Measurements from ENCODE around the gene ADAMTSL3. TPM values are rescaled to one million over a fixed set of nuclear protein-coding genes. Genes with fewer than 3 reads are reported as not detected.

The ADAMTSL3 gene
- total RNA-seq, 2 experiments from 2014 or later, result not detected

DNA sequence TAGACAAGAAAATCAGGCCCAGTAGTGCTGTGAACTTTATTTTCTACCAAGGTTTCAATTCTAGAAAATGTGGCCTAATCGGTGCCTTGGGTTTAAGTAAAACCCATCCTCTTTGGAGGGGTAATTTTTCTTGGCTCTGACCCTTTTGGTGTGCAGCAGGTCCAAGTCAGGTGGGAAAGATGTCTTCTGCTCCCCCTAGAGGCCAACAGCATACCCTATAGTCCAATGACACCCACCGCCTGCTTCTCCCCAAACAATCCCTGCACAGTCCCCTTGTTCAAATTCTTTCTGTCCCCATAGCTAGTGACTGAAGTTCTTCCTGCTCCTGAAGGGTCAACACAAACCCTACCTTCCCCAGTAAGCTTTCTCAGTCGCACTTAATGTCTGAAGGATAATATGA, 319.9 kb downstream of the ADAMTSL3 start:
- peaks cover 4% of the 10 kb centered on the region for H3K27me3 Mint-ChIP-seq
- Histone ChIP-seq H3K4me1 (ENCODE audit: insufficient read depth, low read length) (no peaks in the 10 kb centered on the region), H3K9me3 (ENCODE audit: control insufficient read depth in 1 of 2, insufficient read depth in 1 of 2, low read length in 2 of 2) (peaks cover 0 to 9% of the 10 kb centered on the region in 2 experiments), H3K4me3 (ENCODE audit: low read length) (no peak overlapping the region), H3K27ac (ENCODE audit: low read depth in 1 of 2, low read length in 2 of 2) (no peak overlapping the region), H3K27me3 (ENCODE audit: control insufficient read depth in 1 of 2, insufficient read depth in 2 of 2, low read length in 2 of 2) (no peaks in the 10 kb centered on the region), H3K36me3 (ENCODE audit: insufficient read depth, low read length) (no peaks in the 10 kb centered on the region)
- no peak for ATAC-seq (ENCODE audit: poor library complexity)
- DNase-seq, result no peak
- H3K4me1 Mint-ChIP-seq (ENCODE audit: low read depth), result no peaks in the 10 kb centered on the region
- H3K27ac Mint-ChIP-seq, result no peak overlapping the region
- TF ChIP-seq, protein P1, sequence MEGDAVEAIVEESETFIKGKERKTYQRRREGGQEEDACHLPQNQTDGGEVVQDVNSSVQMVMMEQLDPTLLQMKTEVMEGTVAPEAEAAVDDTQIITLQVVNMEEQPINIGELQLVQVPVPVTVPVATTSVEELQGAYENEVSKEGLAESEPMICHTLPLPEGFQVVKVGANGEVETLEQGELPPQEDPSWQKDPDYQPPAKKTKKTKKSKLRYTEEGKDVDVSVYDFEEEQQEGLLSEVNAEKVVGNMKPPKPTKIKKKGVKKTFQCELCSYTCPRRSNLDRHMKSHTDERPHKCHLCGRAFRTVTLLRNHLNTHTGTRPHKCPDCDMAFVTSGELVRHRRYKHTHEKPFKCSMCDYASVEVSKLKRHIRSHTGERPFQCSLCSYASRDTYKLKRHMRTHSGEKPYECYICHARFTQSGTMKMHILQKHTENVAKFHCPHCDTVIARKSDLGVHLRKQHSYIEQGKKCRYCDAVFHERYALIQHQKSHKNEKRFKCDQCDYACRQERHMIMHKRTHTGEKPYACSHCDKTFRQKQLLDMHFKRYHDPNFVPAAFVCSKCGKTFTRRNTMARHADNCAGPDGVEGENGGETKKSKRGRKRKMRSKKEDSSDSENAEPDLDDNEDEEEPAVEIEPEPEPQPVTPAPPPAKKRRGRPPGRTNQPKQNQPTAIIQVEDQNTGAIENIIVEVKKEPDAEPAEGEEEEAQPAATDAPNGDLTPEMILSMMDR (IDR thresholded peaks at IDR 0.05), result no peak
- intact Hi-C loops (cut with DNase I, micrococcal nuclease), result no loop called here
- ChIA-PET CTCF (no interaction called here), POLR2A (no interaction called here)
- no peak overlapping the region for H3K4me3 Mint-ChIP-seq
- peaks cover 4% of the 10 kb centered on the region for H3K9me3 Mint-ChIP-seq
- H3K36me3 Mint-ChIP-seq (ENCODE audit: low read depth), result no peaks in the 10 kb centered on the region

DNA sequence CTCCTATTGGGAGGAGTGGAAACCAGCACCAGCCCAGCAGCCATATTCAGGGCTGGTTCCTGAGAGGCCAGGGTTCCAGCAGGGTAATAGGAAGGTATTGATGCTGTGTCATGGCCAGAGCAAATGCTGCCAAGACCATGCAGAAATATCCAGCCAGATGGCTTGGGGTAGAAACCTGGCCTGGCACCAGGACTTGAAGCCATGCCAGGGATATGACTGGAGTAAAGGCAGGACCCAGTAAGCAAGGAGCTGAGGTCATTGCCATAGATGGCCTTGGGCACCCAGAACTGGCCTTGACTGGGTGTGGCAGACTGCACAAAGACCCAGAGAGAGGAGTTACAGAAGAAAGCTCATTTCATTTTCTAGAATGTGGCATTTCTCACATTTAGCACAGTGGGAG, 324.1 kb downstream of the ADAMTSL3 start:
- POLR2A ChIA-PET, result no interaction called here
- Mint-ChIP-seq H3K9me3 (peaks cover 1% of the 10 kb centered on the region), H3K4me3 (no peak overlapping the region), H3K36me3 (ENCODE audit: low read depth) (no peaks in the 10 kb centered on the region), H3K4me1 (ENCODE audit: low read depth) (no peaks in the 10 kb centered on the region), H3K27ac (no peak overlapping the region), H3K27me3 (no peaks in the 10 kb centered on the region)
- H3K4me3 ChIP-seq (ENCODE audit: low read length), result no peak overlapping the region
- CTCF ChIA-PET, result no interaction called here
- intact Hi-C loops (cut with DNase I, micrococcal nuclease), result no loop called here
- no peaks in the 10 kb centered on the region for H3K36me3 ChIP-seq (ENCODE audit: insufficient read depth, low read length)
- ATAC-seq (ENCODE audit: poor library complexity), result no peak
- H3K27ac ChIP-seq (ENCODE audit: low read depth in 1 of 2, low read length in 2 of 2), result no peak overlapping the region
- peaks cover 0 to 9% of the 10 kb centered on the region in 2 experiments for H3K9me3 ChIP-seq (ENCODE audit: control insufficient read depth in 1 of 2, insufficient read depth in 1 of 2, low read length in 2 of 2)
- H3K27me3 ChIP-seq (ENCODE audit: control insufficient read depth in 1 of 2, insufficient read depth in 2 of 2, low read length in 2 of 2), result no peaks in the 10 kb centered on the region
- TF ChIP-seq, protein P1 (IDR thresholded peaks at IDR 0.05), result no peak
- H3K4me1 ChIP-seq (ENCODE audit: insufficient read depth, low read length), result no peaks in the 10 kb centered on the region
- DNase-seq, result no peak

DNA sequence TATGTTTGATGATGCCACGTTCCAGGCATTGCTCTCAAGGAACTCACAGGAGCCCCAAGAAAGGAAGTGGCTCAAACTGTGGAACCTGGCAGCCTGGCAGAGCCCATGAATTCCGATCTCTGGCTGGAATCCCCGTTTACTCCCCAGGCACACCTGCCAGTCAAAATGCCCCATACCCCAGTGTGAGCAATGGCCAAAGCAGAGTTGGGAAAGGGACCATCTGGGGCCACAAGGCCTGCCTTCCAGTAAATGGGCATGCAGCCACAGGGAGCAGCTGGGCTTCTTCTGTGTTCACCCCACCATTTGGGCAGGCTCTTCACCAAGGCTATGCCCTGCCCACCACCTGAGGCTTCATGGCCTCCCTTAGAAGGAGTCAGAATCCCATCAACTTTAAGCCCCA, 324.7 kb downstream of the ADAMTSL3 start:
- Mint-ChIP-seq H3K27me3 (no peaks in the 10 kb centered on the region), H3K4me3 (no peak overlapping the region), H3K4me1 (ENCODE audit: low read depth) (no peaks in the 10 kb centered on the region), H3K36me3 (ENCODE audit: low read depth) (no peaks in the 10 kb centered on the region), H3K27ac (no peak overlapping the region), H3K9me3 (no peaks in the 10 kb centered on the region)
- CTCF ChIA-PET, result no interaction called here
- DNase-seq (no peak), ATAC-seq (ENCODE audit: poor library complexity) (no peak)
- Histone ChIP-seq H3K4me3 (ENCODE audit: low read length) (no peak overlapping the region), H3K9me3 (ENCODE audit: control insufficient read depth in 1 of 2, insufficient read depth in 1 of 2, low read length in 2 of 2) (peaks cover 0 to 9% of the 10 kb centered on the region in 2 experiments), H3K36me3 (ENCODE audit: insufficient read depth, low read length) (no peaks in the 10 kb centered on the region), H3K4me1 (ENCODE audit: insufficient read depth, low read length) (no peaks in the 10 kb centered on the region), H3K27ac (ENCODE audit: low read depth in 1 of 2, low read length in 2 of 2) (no peak overlapping the region), H3K27me3 (ENCODE audit: control insufficient read depth in 1 of 2, insufficient read depth in 2 of 2, low read length in 2 of 2) (no peaks in the 10 kb centered on the region)
- intact Hi-C loops (cut with DNase I, micrococcal nuclease), result no loop called here
- TF ChIP-seq, protein P1 (IDR thresholded peaks at IDR 0.05), result no peak
- POLR2A ChIA-PET, result no interaction called here
